HG03103 (cell line): ENCODE measurements around the gene C4A.
"Not testable (repeated sequence)": the region's sequence is repeated elsewhere in the genome, so short reads cannot be mapped to it uniquely, and the experiment has no call there.

ENCODE experiments used
- ATAC-seq: cut with Tn5 transposase; IDR thresholded peaks from one replicate; pipeline ENCODE4 v1.9.1; 2021; ENCODE audit warnings: low read depth; ENCODE audit not compliant: unreplicated experiment

Gene C4A

GRCh38 chr6:31978831-31979230, 3.0 kb upstream of the C4A start:
- ATAC-seq, result no peak

- no peak for ATAC-seq
Observed at GRCh38 chr6:31979238-31979898, 2.5 kb upstream of the C4A start.

GRCh38 chr6:31980195-31980876, 1.5 kb upstream of the C4A start:
- ATAC-seq, result not testable (repeated sequence)

GRCh38 chr6:31980998-31981397, 859 bp upstream of the C4A start:
- not testable (repeated sequence) for ATAC-seq

GRCh38 chr6:31989363-31989762, 7.5 kb downstream of the C4A start:
- not testable (repeated sequence) for ATAC-seq

- not testable (repeated sequence) for ATAC-seq
Observed at GRCh38 chr6:31994421-31994820, 12.6 kb downstream of the C4A start.

GRCh38 chr6:31996385-31996784, 14.5 kb downstream of the C4A start:
- not testable (repeated sequence) for ATAC-seq

GRCh38 chr6:32002546-32003268, 20.9 kb downstream of the C4A start:
- ATAC-seq, result not testable (repeated sequence)

GRCh38 chr6:32003301-32003700, 21.4 kb downstream of the C4A start:
- not testable (repeated sequence) for ATAC-seq

- ATAC-seq, result not testable (repeated sequence)
Observed at GRCh38 chr6:32004393-32004792, 22.5 kb downstream of the C4A start.

GRCh38 chr6:32004864-32005537, 23.1 kb downstream of the C4A start:
- not testable (repeated sequence) for ATAC-seq

GRCh38 chr6:32005538-32005880, 23.7 kb downstream of the C4A start:
- ATAC-seq, result not testable (repeated sequence)

GRCh38 chr6:32005991-32006529, 24.2 kb downstream of the C4A start:
- ATAC-seq, result not testable (repeated sequence)

GRCh38 chr6:32007086-32007485, 25.2 kb downstream of the C4A start:
- not testable (repeated sequence) for ATAC-seq

GRCh38 chr6:32008037-32008436, 26.2 kb downstream of the C4A start:
- not testable (repeated sequence) for ATAC-seq

GRCh38 chr6:32008616-32009015, 26.8 kb downstream of the C4A start:
- not testable (repeated sequence) for ATAC-seq

GRCh38 chr6:32009537-32009936, 27.7 kb downstream of the C4A start:
- not testable (repeated sequence) for ATAC-seq

GRCh38 chr6:32010856-32011530, 29.1 kb downstream of the C4A start:
- not testable (repeated sequence) for ATAC-seq

- ATAC-seq, result not testable (repeated sequence)
Observed at GRCh38 chr6:32012941-32013617, 31.2 kb downstream of the C4A start.
